ENCODE data around the gene PARP6.

Gene PARP6

GRCh38 chr15:72222393-72222792 lies 50.0 kb downstream of the PARP6 start:
- Histone ChIP-seq H2AFZ (ENCODE audit: low read length) (no peak overlapping the region), H3K9me2 (ENCODE audit: low read depth, low read length) (no peaks in the 10 kb centered on the region), H3K4me1 (ENCODE audit: insufficient read depth, low read length, severe bottlenecking) (peaks cover 28% of the 10 kb centered on the region), H3K4me2 (ENCODE audit: low read length) (peak overlapping the region; percentile 8; the same call in 1 of the 2 replicates), H3K9ac (ENCODE audit: low read length) (no peak overlapping the region), H3F3A (ENCODE audit: insufficient read depth, low read length) (no peaks in the 10 kb centered on the region), H3K79me2 (ENCODE audit: insufficient read depth, low read length) (peaks cover 76% of the 10 kb centered on the region), H3K4me3 (ENCODE audit: low read depth, low read length, poor library complexity, severe bottlenecking) (no peak overlapping the region), H3K27me3 (ENCODE audit: insufficient read depth, low read length) (no peaks in the 10 kb centered on the region), H3K27ac (ENCODE audit: low read depth, low read length, poor library complexity, severe bottlenecking) (no peak overlapping the region), H3K36me3 (ENCODE audit: insufficient read depth, low read length) (peaks cover 86% of the 10 kb centered on the region), H3K9me3 (ENCODE audit: low read length) (no peaks in the 10 kb centered on the region), H4K20me1 (ENCODE audit: insufficient read depth, low read length) (peaks cover 4% of the 10 kb centered on the region; the same call in 1 of the 2 replicates)
- TF ChIP-seq CTCF (IDR thresholded peaks at IDR 0.05; ENCODE audit: low read length) (no peak), EZH2 (IDR thresholded peaks at IDR 0.05; ENCODE audit: borderline replicate concordance, low read length) (no peak)

GRCh38 chr15:72220687-72221086 lies 51.7 kb downstream of the PARP6 start:
- H3K27me3 ChIP-seq (ENCODE audit: insufficient read depth, low read length): no peaks in the 10 kb centered on the region
- H4K20me1 ChIP-seq (ENCODE audit: insufficient read depth, low read length): peaks cover 4% of the 10 kb centered on the region; the same call in 1 of the 2 replicates
- no peak overlapping the region for H3K4me3 ChIP-seq (ENCODE audit: low read depth, low read length, poor library complexity, severe bottlenecking)
- no peak overlapping the region for H3K4me2 ChIP-seq (ENCODE audit: low read length)
- peaks cover 94% of the 10 kb centered on the region for H3K36me3 ChIP-seq (ENCODE audit: insufficient read depth, low read length)
- no peak overlapping the region for H2AFZ ChIP-seq (ENCODE audit: low read length)
- H3K79me2 ChIP-seq (ENCODE audit: insufficient read depth, low read length): peaks cover 62% of the 10 kb centered on the region
- TF ChIP-seq CTCF (IDR thresholded peaks at IDR 0.05; ENCODE audit: low read length) (no peak), EZH2 (IDR thresholded peaks at IDR 0.05; ENCODE audit: borderline replicate concordance, low read length) (no peak)
- H3K9ac ChIP-seq (ENCODE audit: low read length): no peak overlapping the region
- H3F3A ChIP-seq (ENCODE audit: insufficient read depth, low read length): no peaks in the 10 kb centered on the region
- no peaks in the 10 kb centered on the region for H3K9me3 ChIP-seq (ENCODE audit: low read length)
- peaks cover 12% of the 10 kb centered on the region for H3K4me1 ChIP-seq (ENCODE audit: insufficient read depth, low read length, severe bottlenecking)
- no peaks in the 10 kb centered on the region for H3K9me2 ChIP-seq (ENCODE audit: low read depth, low read length)
- no peak overlapping the region for H3K27ac ChIP-seq (ENCODE audit: low read depth, low read length, poor library complexity, severe bottlenecking)

GRCh38 chr15:72217216-72217615 lies 55.1 kb downstream of the PARP6 start:
- no peaks in the 10 kb centered on the region for H3K4me1 ChIP-seq (ENCODE audit: insufficient read depth, low read length, severe bottlenecking)
- H3K79me2 ChIP-seq (ENCODE audit: insufficient read depth, low read length): peaks cover 29% of the 10 kb centered on the region
- no peaks in the 10 kb centered on the region for H4K20me1 ChIP-seq (ENCODE audit: insufficient read depth, low read length)
- H3K36me3 ChIP-seq (ENCODE audit: insufficient read depth, low read length): peaks cover 98% of the 10 kb centered on the region
- H3F3A ChIP-seq (ENCODE audit: insufficient read depth, low read length): no peaks in the 10 kb centered on the region
- no peaks in the 10 kb centered on the region for H3K27me3 ChIP-seq (ENCODE audit: insufficient read depth, low read length)
- no peak overlapping the region for H3K9ac ChIP-seq (ENCODE audit: low read length)
- no peaks in the 10 kb centered on the region for H3K9me3 ChIP-seq (ENCODE audit: low read length)
- no peak overlapping the region for H3K4me3 ChIP-seq (ENCODE audit: low read depth, low read length, poor library complexity, severe bottlenecking)
- H3K9me2 ChIP-seq (ENCODE audit: low read depth, low read length): no peaks in the 10 kb centered on the region
- no peak for TF ChIP-seq EZH2 (IDR thresholded peaks at IDR 0.05; ENCODE audit: borderline replicate concordance, low read length)
- TF ChIP-seq CTCF (IDR thresholded peaks at IDR 0.05; ENCODE audit: low read length): no peak
- no peak overlapping the region for H3K27ac ChIP-seq (ENCODE audit: low read depth, low read length, poor library complexity, severe bottlenecking)
- no peak overlapping the region for H2AFZ ChIP-seq (ENCODE audit: low read length)
- no peak overlapping the region for H3K4me2 ChIP-seq (ENCODE audit: low read length)

All from OCI-LY1 (cell line).